Uterus (tissue), 2 donors: ENCODE data around the gene DCX.

Source experiments
- CTCF ChIP-seq, 4 experiments: fragments of 200-600 bp in 2 of 4; fragments of 450-650 bp in 2 of 4; sonication (generic) in 2 of 4; IDR thresholded peaks; one replicate each; pipeline ENCODE4 v1.5.1; 2016 to 2019; ENCODE audit warnings: antibody characterized with exemption in 4 of 4, mild to moderate bottlenecking in 2 of 4, moderate library complexity in 1 of 4
- POLR2A ChIP-seq, 2 donors: fragments of 450-650 bp; IDR thresholded peaks; one replicate each; pipeline ENCODE4 v1.6.1; 2016; ENCODE audit warnings: antibody characterized with exemption in 2 of 2, mild to moderate bottlenecking in 1 of 2, moderate library complexity in 1 of 2

- TF ChIP-seq POLR2A (IDR thresholded peaks at IDR 0.05) (no peak), CTCF (IDR thresholded peaks at IDR 0.05) (no peak)
These were observed 36.2 kb downstream of the DCX start for GRCh38 chrX:111375747-111376146.
